GM19324 (cell line): ENCODE results near the gene C6orf15.

Experiments
- ATAC-seq: cut with Tn5 transposase; IDR thresholded peaks from one replicate; pipeline ENCODE4 v1.9.1; 2021; ENCODE audit warnings: mild to moderate bottlenecking, moderate library complexity; ENCODE audit not compliant: unreplicated experiment, low FRiP score

The C6orf15 gene

GRCh38 chr6:31112478-31112877 lies at the start of gene C6orf15:
Gene C6orf15, minus strand, starts transcription at chr6:31112575. Its CDS starts 20 bp downstream, at chr6:31112555.
- no peak for ATAC-seq

DNA sequence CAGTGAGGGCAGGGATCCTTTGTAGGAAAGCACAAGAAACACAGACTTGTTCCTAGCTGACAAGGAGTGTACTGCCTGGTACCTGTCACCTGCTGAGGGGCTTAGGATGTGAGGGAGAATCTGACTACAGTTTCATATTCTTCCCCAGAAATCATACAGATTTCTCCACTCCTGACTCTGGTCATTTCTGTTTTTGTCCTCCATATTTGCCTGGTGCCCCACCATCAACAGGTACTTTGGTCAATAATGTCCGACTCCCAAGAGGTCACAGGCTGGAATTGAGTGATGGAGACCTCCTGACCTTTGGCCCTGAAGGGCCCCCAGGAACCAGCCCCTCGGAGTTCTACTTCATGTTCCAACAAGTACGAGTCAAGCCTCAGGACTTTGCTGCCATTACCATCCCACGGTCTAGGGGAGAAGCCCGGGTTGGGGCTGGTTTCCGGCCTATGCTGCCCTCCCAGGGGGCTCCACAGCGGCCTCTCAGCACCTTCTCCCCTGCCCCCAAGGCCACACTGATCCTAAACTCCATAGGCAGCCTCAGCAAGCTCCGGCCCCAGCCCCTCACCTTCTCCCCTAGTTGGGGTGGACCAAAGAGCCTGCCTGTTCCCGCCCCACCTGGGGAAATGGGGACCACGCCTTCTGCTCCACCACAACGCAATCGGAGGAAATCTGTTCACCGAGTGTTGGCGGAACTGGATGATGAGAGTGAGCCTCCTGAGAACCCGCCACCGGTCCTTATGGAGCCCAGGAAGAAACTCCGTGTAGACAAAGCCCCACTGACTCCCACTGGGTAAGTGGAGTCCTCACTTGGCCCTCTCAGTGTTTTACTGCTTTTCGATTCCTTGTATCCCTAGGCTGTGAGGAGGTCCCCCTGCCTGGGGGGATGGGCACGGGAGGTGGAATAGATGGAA lies 49.1 kb upstream of the C6orf15 start:
- no peak for ATAC-seq

- no peak for ATAC-seq
Measured at GRCh38 chr6:31158863-31159855, 46.8 kb upstream of the C6orf15 start.

DNA sequence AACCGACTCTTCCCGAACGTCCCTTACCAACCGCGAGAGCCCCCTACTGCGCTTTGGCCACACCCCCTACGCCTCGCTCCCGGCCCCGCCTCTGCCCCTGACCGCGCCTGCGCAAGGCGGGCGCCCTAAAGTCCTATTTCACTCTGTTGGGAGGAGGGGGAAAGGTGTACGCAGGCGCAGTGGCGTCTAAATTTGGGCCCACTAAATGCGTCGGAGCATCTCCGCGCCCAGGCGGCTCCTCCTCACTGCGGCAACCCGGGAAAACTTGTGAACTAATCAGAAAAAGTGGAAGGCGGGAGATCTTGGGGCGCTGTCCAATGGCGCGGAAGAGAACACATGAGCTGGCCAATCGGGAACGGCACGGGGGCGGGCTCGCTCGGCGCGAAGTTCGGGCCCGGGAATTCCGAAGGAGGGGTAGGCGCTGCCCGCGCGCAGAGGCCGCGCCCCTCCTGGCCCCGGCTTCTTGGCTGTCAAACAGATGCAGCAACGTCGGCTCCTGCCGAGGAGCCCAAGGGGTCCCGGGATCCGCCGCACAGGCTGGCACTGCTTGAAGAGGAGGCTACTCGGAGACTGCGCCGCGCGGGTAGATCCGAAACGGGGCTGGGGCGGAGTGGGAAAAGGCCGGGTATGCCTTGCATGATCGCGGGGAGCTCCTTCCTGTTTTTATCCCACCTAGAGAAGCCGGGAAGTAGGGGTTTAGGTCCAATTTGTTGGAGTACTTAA lies 45.9 kb upstream of the C6orf15 start, which contains the start of gene TCF19:
TCF19 (plus strand) TSS at position 450 of the 723 bp plus-strand sequence. CDS start 881 bp downstream, outside the sequence.
- peak; percentile 88 for ATAC-seq

GRCh38 chr6:31157513-31158139 lies 45.3 kb upstream of the C6orf15 start, which contains the start of gene CCHCR1:
Gene CCHCR1, minus strand, starts transcription at chr6:31157802. Its CDS starts 202 bp downstream, at chr6:31157600.
- ATAC-seq, result no peak

DNA sequence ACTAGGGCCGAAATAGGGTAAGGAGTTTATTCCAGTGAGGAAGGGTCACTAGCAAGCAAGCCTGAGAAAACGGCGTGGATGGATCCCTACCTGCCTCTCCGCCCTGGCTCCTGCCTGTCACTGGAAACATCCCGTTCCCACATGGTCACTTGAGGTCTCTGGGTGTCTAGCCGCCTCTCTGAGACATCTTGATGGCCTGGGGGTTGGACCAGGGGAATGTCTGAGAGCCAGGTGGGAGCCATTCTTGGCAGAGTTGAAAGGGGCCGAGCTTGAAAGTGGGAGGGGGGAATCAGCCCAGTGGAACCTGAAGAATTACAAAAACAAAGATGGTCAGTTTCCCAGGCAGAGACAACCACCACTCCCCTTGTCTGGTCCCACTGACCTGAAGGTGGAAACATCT lies 44.3 kb upstream of the C6orf15 start:
- no peak for ATAC-seq

DNA sequence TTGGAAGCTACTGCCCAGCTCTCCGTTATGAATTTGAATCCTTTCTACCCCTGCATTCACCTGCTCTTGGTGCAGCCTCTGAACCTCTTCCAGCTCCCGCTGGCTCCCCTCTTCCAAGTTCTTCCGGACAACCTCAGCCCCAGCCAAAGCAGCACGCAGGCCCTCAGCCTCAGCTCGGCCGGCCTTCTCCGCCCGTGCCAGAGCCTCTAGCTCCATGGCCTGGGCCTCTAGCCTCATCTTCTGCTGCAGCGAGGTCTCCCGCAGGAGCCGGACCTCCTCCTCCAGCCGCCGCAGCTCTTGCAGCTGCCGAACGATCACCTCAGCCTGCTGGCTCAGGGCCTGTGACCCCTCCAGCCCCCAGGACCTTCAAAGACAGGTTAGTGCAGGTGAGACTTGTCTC lies 42.1 kb upstream of the C6orf15 start:
- ATAC-seq, result no peak

DNA sequence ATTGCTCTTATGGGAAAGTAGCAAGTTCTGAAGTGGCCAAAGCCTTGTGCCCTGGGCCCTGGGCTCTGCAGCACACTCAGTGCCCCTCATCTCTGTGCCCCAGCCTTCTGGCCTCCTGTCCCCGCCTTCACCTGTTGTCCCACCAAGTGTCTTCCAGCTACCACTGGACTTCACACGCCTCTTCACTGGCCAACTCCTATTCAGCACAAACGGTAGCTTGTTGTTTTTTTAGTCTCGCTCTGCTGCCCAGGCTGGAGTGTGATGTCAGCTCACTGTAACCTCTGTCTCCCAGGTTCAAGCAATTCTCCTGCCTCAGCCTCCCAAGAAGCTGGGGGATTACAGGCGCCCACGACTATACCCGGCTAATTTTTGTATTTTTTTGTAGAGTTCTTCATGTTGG lies 40.4 kb upstream of the C6orf15 start:
- ATAC-seq, result no peak

- ATAC-seq, result no peak
Measured at GRCh38 chr6:31149827-31150447, 37.6 kb upstream of the C6orf15 start.

DNA sequence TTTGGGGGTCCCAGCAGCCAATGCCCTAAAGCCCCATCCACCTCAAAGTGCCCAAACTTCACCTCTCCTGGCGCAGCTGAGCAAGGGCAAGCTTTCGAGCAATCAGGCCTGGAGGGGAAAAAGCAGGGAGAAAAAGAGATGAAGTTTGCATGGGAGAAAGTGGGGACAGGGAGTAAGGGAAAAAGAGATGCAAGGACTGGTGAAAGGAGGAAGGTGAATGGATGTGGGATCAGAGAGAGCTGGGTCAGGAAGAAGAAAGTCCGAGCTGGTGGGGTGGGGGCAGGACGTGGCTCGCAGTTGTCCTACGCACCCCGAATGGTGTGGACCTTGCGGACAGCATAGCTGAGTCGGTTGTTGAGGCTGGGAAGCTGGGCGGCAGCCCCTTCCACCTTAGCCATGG lies 33.0 kb upstream of the C6orf15 start:
- ATAC-seq, result no peak

- no peak for ATAC-seq
Measured at GRCh38 chr6:31144970-31145340, 32.6 kb upstream of the C6orf15 start.

DNA sequence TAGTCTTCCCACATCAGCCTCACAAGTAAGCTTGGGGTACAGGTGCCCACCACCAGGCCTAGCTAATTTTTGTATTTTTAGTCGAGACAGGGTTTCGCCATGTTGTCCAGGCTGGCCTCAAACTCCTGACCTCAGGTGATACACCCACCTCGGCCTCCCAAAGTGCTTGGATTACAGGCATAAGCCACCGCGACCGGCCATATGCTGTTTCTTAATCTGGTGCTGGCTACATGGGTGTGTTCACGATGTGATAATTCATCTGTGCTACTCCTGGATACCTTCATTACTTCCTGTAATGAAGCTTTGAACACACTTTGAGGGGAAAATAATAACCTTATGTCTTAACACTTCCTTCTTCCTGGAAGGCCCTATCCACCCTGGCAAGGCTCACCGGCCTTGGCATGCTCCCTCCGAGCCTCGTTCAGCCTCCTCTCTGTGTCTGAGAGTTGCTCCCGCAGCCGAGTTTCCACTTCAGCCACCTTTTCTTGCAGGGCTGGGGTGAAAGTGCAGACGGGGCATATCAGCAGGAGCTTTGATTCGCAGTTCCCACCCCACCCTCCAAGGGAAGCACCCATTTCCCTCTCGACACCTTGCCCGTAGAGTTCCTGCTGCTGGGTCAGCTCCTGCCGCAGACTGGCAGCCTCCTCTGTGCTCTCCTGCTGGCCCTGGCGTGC lies 32.1 kb upstream of the C6orf15 start:
- ATAC-seq, result no peak

- no peak for ATAC-seq
Measured at GRCh38 chr6:31143148-31143547, 30.8 kb upstream of the C6orf15 start.

DNA sequence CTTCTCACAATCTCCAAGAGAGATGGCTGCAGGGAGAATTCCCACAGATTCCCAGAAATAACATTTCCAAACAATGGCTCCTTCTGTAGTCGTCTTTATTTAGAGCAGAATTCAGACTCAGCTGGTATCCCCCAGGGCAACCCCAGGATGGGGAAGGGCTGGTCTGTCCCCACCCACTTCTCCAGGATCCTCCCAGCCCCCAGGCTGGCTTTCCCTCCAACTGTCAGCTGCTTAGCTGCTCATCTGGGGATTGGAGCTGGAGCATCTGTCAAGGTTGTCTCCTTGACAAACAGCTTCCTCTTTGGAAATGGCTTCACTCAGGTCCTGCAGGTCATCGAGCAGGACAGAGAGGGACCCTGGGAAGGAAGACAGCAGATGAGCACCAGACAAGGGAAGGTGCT lies 30.0 kb upstream of the C6orf15 start:
- ATAC-seq, result no peak

DNA sequence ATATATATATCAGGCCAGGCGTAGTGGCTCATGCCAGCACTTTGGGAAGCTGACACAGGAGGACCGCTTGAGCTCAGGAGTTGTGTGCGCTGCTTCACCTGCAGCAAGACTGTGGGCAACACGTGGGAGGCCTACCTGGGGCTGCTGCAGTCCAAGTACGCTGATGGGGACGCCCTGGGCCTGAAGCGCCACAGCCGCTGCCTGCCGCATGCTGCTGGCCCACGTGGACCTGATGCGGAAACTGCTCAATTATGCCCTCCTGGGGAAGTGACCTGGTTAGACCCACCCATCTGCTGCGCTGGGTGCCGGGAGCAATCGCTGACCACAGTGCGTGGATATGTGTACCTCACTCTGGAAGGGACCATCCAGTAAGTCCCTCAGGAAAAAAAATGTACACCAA lies 28.3 kb upstream of the C6orf15 start:
- no peak for ATAC-seq

GRCh38 chr6:31139599-31139998 lies 27.2 kb upstream of the C6orf15 start:
- ATAC-seq, result no peak

DNA sequence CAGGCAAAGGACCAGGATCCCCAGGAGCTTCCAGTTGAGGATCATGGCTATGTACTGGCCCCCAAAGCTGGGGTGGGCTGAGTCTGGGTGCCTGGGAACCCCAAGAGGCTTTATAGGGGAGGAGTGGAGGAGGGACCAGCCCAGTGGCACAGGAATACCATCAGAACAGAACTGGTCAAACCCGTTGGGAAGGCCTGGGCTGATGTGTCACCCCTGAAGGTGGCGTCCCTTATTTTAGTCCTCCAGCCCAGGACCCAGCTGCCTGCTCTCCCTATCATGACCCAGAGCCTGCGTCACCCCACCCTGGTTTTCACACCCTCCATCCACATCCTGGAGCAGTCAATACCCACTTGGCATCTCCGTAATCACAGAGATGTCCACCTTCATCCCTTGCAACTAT lies 26.6 kb upstream of the C6orf15 start, which contains the start of gene PSORS1C2:
PSORS1C2 (minus strand) TSS at position 85 of the 400 bp plus-strand sequence; CDS start at position 45, 40 bp downstream.
- ATAC-seq, result no peak

GRCh38 chr6:31135710-31136109 lies 23.3 kb upstream of the C6orf15 start:
- ATAC-seq, result no peak

GRCh38 chr6:31132806-31133205 lies 20.4 kb upstream of the C6orf15 start:
- ATAC-seq, result no peak
